Body of pancreas (tissue), 4 donors: ENCODE measurements around the gene NFATC2. TPM values are rescaled to one million over a fixed set of nuclear protein-coding genes. Genes with fewer than 3 reads are reported as not detected.

Experiments
- ATAC-seq: fragments of 150-250 bp; one replicate; pipeline ENCODE4 v1.9.1; 2016
- DNase-seq, 4 donors: peaks; one replicate each; pipeline ENCODE4 v3.0.0-alpha.2; 2019
- H3K27ac ChIP-seq, 4 donors: fragments of 200-600 bp; sonication (generic); 1 replicate in 3 of 4; 2 replicates in 1 of 4; pipeline versions ENCODE4 v1.5.1 to v1.6.1; 2016 to 2019; ENCODE audit warnings: mild to moderate bottlenecking in 1 of 4, mixed read lengths in 1 of 4, moderate library complexity in 1 of 4
- H3K27me3 ChIP-seq, 2 donors: fragments of 200-600 bp; sonication (generic); one replicate each; pipeline ENCODE4 v1.6.0; 2016; ENCODE audit warnings: mild to moderate bottlenecking in 1 of 2
- H3K36me3 ChIP-seq, 2 donors: fragments of 200-600 bp; sonication (generic); replicated peaks in 1 of 2; 2 replicates each; pipeline ENCODE4 v1.5.1; 2016; ENCODE audit warnings: low read depth in 2 of 2; ENCODE audit not compliant: insufficient read depth in 1 of 2
- H3K4me1 ChIP-seq: fragments of 200-600 bp; sonication (generic); one replicate; pipeline ENCODE4 v1.6.0; 2016
- H3K4me3 ChIP-seq, 2 donors: fragments of 200-600 bp; sonication (generic); 1 replicate in 1 of 2; 2 replicates in 1 of 2; pipeline ENCODE4 v1.5.1; 2016 to 2019
- H3K9me3 ChIP-seq, 3 donors: fragments of 200-600 bp; sonication (generic); 1 replicate in 2 of 3; 2 replicates in 1 of 3; pipeline ENCODE4 v1.5.1; 2016
- POLR2A ChIP-seq, 3 donors: fragments of 450-650 bp; IDR thresholded peaks; one replicate each; pipeline ENCODE4 v1.6.1; 2016; ENCODE audit warnings: antibody characterized with exemption in 3 of 3, mild to moderate bottlenecking in 2 of 3
- WGBS, 2 donors: methylation state at CpG; one replicate each; pipeline ENCODE4 v1.1.5; 2017; 5-methylcytosine and 5-hydroxymethylcytosine counted together
- intact Hi-C: fragments of 100-400 bp; cut with DNase I; formaldehyde crosslinking; loops from one replicate; pipeline ENCODE4 v1.15.1; 2023
- total RNA-seq, 2 donors: library from RNA; depleted of rRNA; stranded (reverse); fragments of >200 nt; gene quantifications; one replicate each; pipeline ENCODE4 v1.1.0, GENCODE V29; 2016
- TF ChIP-seq, protein P1 (sequence below), 7 experiments: fragments of 450-650 bp in 4 of 7; fragments of 200-600 bp in 3 of 7; sonication (generic) in 3 of 7; IDR thresholded peaks; one replicate each; pipeline ENCODE4 v1.5.1; 2016 to 2019; ENCODE audit warnings: antibody characterized with exemption in 7 of 7

The NFATC2 gene
- total RNA-seq, 2 donors from 2014 or later: 4.9 to 7.6 TPM

DNA sequence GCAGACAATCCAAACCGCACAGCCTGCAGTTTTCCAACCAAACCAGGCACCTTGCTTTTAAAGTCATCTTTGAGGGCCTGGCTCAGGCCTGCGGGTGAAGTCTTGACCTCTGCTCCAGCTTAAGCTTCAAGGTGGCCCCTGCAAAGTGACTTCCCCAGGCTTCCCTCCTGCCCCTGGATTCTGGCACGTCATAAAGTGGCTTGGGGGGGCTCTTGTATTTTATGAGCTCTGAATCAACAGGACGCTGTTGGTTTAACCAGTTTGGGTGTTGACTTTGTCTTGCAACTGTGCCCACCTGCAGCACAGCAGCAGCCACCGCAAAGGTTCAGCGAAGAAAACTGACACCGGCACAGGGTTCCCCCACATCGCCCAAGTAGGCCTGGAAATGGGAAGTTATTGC lies 81.2 kb downstream of the NFATC2 start:
- Histone ChIP-seq H3K27me3 (no peaks in the 10 kb centered on the region), H3K4me1 (peaks cover 10% of the 10 kb centered on the region), H3K36me3 (no peaks in the 10 kb centered on the region), H3K9me3 (no peaks in the 10 kb centered on the region), H3K27ac (no peak overlapping the region), H3K4me3 (no peak overlapping the region)
- DNase-seq (no peak), ATAC-seq (no peak)
- WGBS, 2 donors: 92 to 96% methylated on average over 6 to 8 of the region's 8 CpGs
- no peak for TF ChIP-seq POLR2A (IDR thresholded peaks at IDR 0.05)
- TF ChIP-seq, protein P1, sequence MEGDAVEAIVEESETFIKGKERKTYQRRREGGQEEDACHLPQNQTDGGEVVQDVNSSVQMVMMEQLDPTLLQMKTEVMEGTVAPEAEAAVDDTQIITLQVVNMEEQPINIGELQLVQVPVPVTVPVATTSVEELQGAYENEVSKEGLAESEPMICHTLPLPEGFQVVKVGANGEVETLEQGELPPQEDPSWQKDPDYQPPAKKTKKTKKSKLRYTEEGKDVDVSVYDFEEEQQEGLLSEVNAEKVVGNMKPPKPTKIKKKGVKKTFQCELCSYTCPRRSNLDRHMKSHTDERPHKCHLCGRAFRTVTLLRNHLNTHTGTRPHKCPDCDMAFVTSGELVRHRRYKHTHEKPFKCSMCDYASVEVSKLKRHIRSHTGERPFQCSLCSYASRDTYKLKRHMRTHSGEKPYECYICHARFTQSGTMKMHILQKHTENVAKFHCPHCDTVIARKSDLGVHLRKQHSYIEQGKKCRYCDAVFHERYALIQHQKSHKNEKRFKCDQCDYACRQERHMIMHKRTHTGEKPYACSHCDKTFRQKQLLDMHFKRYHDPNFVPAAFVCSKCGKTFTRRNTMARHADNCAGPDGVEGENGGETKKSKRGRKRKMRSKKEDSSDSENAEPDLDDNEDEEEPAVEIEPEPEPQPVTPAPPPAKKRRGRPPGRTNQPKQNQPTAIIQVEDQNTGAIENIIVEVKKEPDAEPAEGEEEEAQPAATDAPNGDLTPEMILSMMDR (IDR thresholded peaks at IDR 0.05): no peak
- intact Hi-C loops: no loop called here

DNA sequence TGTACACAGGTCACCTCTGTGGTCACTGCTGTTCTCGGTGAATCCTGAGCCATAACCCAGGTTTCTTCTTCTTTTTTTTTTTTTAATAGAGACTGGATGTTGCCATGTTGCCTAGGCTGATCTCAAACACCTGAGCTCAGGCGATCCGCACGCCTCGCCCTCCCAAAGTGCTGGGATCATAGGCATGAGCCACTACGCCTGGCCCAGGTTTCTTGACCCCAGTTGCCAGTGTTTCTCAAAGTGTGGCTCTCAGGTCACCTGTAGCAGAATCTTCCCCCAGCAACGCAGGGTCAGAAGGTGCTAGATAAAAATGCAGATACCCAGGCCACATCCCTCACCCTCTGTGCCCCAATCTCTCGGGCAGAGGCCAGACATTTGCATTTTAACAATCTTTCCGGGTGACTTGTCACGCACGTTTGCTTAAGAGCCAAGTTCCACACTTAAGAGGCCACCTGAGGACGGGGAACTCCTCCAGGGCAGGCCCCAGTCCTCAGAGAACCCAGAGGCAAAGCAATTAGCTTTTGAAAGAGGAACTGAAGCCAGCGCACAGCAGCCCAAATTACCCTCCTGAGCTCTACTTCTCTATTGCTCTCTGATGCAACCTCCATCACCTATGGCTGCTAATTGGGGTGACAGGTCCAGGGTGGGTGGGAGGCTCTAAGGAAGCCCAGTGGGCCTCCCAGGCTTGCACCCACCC lies 81.8 kb downstream of the NFATC2 start:
- WGBS, 2 donors: 81 to 87% methylated on average over 9 to 13 of the region's 13 CpGs
- Histone ChIP-seq H3K4me3 (no peak overlapping the region), H3K36me3 (no peaks in the 10 kb centered on the region), H3K27me3 (no peaks in the 10 kb centered on the region), H3K27ac (no peak overlapping the region), H3K4me1 (peaks cover 14% of the 10 kb centered on the region), H3K9me3 (no peaks in the 10 kb centered on the region)
- TF ChIP-seq POLR2A (IDR thresholded peaks at IDR 0.05): no peak
- TF ChIP-seq, protein P1 (IDR thresholded peaks at IDR 0.05): no peak
- intact Hi-C loops: no loop called here
- no peak for ATAC-seq
- no peak for DNase-seq

DNA sequence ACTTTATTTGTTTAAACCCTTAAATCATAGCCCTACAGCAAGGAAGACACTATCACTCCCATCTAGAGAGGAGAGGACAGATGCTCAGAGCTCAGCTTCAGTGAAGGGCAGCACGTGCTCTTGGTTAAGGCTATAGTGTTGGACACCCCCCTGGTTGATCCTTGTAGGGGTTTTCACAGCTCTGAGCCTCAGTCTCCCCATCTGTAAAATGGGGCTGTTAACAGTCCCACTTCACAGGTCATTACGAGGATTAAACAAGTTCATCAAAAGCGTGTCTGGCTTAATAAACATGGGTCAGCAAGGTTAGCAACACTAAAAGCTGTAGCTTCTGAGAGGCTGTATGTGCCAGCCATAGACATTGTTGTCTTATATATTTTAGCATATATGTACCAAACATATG lies 82.4 kb downstream of the NFATC2 start:
- no peaks in the 10 kb centered on the region for H3K36me3 ChIP-seq
- H3K4me1 ChIP-seq: peaks cover 14% of the 10 kb centered on the region
- no peak overlapping the region for H3K27ac ChIP-seq
- H3K9me3 ChIP-seq: no peaks in the 10 kb centered on the region
- no peak overlapping the region for H3K4me3 ChIP-seq
- H3K27me3 ChIP-seq: no peaks in the 10 kb centered on the region
- 98 to 100% methylated on average over 3 of the region's 3 CpGs for WGBS, 2 donors
- no peak for TF ChIP-seq POLR2A (IDR thresholded peaks at IDR 0.05)
- TF ChIP-seq, protein P1 (IDR thresholded peaks at IDR 0.05): no peak
- ATAC-seq: no peak
- intact Hi-C loops: no loop called here
- no peak for DNase-seq

DNA sequence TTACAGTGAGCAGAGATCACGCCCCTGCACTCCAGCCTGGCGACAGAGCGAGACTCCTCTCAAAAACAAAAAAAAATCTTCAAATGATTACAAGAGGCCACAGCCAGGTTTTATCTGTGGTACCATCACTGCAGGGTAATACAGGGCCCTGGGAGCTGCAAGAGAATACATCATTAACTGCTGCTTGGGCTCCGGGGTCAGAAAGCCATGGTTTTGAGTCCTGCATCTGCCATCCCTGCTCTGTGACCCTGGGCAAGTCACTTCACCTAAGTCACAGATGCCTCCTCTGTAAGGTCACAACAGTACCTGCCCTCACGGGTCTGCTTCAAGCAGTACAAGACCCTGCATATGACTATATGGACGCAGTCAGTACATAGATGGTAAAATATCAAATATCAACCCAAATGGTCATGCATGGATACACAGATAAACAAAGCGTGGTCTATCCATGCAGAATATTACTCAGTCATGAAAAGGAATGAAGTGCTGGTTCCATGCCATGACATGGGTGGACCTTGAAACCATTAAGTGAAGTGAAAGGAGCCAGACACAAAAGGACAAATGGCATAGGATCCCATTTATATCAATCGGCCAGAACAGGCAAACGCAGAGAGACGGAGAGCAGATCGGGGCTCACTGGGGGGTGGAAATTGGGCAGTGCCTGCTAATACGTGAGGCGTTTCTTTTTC lies 83.6 kb downstream of the NFATC2 start:
- H3K36me3 ChIP-seq: no peaks in the 10 kb centered on the region
- no peak for ATAC-seq
- no peaks in the 10 kb centered on the region for H3K9me3 ChIP-seq
- H3K4me3 ChIP-seq: no peak overlapping the region
- peaks cover 14% of the 10 kb centered on the region for H3K4me1 ChIP-seq
- H3K27ac ChIP-seq: no peak overlapping the region
- intact Hi-C loops: no loop called here
- no peak for TF ChIP-seq POLR2A (IDR thresholded peaks at IDR 0.05)
- TF ChIP-seq, protein P1 (IDR thresholded peaks at IDR 0.05): no peak
- 92% methylated on average over 13 of the region's 13 CpGs for WGBS, 2 donors
- DNase-seq: no peak
- no peaks in the 10 kb centered on the region for H3K27me3 ChIP-seq
